ENCODE data around the gene IGF2BP3.

The IGF2BP3 gene

DNA sequence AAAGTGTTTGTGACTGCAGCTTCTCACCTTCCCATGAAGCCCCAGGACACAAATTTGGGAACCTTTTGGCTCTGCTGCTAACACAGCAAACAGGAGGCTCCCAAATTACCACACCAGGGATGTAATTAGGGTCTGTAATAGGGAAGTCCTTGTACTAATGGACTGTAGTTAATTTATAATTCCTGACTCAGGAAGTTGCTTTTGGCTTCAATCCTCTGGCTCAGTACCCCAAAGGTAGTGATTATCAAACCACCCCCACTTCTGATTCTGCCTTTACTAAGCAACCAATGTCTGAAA is 174.9 kb downstream of the IGF2BP3 start:
- no peak for DNase-seq (ENCODE audit: low read depth in 2 of 2)

DNA sequence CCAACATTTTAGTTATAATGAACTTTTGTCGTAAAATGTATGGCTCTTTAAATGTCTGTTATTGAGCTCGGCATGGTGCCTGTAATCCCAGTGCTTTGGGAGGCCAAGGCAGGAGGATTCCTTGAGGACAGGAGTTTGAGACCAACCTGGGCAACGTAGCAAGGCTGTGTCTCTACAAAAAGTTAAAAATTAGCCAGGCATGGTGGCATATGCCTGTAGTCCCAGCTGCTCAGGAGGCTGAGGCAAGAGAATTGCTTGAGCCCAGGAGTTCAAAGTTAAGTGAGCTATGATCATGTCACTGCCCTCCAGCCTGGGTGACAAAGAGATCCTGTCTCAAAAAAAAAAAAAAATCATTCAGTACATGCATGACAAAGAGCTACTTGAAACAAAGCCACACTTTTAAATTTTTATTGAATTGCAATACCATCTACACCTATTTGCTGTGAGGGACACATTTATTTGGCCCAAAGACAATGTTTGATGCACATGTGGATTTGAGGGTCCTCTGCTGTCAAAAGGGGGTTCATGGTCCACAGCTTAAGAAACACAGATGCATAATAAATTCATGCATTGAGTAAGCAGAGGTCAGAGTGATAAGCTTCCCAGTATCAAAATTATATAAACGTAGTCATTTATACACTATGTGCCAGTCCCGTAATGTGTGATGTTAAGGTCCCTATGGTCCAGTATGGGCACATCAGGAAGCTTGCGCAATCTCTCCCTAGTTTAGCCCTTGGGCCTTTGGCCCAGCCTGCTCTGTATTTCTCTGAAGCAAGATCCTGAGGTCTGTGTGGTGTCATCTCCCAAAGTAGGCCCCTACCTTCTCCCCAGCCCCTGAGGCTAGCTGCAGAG is 175.5 kb downstream of the IGF2BP3 start:
- DNase-seq (ENCODE audit: low read depth in 2 of 2) = no peak

DNA sequence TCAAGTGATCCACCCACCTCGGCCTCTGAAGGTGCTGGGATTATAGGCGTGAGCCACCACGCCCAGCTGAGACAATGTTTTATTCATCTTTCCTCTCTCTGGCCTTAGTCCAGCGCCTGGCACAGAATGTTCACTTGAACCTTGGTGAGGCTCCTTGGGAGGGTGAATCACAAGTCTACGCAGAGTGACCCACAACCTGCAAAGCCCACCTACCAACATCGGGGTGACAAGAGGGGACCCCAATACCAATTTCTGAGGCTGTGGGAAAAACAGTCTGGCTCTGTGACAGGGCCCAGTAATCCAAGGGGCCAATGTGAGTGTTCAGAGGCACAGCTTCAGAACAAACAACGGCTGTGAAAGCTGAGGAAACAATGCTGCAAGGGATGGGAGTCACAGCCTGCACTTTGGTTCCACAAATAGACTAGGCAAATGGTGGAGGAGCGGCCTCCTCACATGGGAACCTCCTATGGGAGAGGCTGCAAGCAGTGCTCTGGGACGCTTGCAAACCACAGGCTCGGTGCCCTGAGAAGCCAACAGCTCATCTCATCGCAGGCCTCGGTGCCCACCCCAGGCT is 176.7 kb downstream of the IGF2BP3 start:
- DNase-seq (ENCODE audit: low read depth in 2 of 2) = no peak

DNA sequence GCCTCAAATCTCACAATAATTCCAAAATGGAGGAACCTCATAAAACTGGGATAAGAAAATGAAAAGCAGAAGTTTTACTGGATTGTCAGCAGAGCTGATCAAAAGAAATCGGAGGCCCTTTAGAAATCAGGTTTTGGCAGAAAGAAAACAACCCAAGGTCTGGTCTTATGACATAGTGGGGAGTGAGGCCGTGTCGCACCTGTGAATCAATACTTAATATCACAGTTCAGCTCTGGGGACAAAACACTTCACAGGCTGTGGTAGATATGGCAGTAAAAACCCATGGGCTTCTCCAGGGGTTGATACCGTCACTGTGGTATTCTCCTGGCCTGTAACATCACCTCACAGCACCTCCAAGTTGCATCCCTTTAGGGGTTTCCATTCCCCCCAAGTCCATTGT is 177.7 kb downstream of the IGF2BP3 start:
- no peak for DNase-seq (ENCODE audit: low read depth in 2 of 2)

DNA sequence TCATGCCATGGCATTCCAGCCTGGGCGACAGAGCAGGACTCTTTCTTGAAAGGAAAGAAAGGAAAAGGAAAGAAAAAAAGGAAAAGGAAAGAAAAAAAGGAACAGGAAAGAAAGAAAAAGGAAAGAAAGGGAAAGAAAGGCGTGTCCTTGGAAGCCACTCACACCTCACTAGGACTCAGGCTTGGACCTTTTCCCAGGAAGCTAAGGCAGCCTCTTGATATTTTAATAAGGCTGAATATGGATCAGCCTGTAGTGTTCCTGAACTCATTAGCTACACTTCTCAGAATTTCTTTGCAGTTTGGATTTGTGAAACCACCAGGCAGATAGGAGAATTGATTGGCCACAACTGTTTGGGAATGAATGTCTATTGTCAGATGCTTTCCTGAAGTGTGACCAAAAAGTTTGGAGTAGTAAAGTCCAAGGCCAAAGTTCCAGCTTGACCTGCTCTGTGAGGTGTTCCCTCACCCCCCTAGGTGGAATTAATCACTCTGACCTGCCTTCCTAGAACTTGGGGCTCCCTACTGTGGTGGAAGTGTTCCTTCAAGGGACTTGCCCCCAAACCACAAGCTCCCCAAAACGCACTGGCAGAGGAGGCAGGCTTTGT is 178.2 kb downstream of the IGF2BP3 start:
- DNase-seq (ENCODE audit: low read depth in 2 of 2) = no peak

DNA sequence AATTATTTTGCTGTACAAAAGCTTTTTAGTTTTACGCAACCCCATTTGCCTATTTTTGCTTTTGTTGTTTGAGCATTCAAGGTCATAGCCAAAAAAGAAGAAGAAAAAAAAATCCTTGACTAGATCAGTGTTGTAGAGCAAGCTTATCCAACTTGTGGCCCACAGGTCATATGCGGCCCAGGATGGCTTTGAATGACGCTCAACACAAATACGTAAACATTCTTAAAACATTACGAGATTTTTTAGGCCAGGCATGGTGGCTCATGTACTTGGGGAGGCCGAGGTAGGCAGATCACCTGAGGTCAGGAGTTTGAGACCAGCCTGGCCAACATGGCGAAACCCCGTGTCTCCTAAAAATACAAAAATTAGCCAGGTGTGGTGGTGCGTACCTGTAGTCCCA is 179.3 kb downstream of the IGF2BP3 start:
- no peak for DNase-seq (ENCODE audit: low read depth in 2 of 2)

DNA sequence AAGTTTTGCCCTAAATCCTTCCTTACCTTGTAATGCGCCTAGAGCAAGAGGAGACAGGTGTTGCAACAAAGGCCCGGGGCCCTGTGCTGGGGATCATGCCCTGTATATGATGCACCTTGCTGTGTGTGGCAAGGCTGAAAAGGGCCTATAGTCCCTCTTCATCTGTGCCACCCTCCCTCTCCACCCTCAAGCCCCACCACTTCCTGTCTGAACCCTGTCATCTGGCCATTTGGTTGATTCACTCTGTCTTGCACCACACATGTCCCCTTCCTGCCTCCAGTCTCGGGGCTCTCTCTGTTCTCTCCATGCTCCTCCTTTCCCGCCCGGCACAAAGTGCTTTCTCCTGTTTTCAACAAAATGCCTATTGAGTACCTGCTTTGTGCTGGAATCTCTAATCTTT is 182.7 kb downstream of the IGF2BP3 start:
- DNase-seq (ENCODE audit: low read depth in 2 of 2) = no peak

DNA sequence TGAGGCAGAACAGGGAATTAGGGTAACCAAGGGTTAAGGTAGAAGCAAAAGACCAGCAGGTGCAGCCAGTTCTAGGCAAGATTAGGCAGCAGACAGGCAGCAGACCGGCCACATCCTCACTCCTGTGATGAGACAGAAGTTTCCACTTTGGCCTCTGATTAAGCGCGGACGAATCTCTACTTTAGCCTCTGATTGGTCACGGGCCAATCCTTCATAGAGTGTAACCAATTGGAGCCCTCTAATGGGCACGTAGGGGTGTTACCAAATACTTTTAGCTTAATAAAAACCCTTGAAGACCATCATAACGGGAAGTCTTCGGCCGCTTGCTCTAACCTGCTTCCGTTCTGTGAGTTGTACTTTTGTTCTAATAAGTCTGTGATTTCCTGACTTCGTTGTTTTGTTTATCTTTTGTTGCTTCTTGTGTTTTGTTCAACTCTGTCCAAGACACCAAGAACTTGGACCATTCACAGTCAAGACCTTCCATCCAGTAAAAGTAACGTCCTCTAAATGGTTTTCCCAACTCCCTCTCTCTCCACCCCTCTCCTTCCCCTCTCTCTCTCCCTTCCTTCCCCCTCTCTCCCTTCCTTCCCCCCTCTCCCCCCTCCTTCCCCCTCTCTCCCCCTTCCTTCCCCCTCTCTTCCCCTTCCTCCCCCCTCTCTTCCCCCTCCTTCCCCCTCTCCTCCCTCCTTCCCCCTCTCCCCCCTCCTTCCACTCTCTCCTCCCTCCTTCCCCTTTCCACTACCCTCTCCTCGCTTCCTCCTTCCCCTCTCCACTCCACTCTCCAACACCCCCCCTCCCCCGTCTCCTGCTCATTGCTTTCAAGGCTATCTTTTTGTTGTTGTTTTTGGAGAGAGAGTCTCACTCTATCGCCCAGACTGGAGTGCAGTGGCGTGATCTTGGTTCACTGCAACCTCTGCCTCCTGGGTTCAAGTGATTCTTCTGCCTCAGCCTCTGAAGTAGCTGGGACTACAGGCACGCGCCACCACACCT is 184.3 kb downstream of the IGF2BP3 start:
- DNase-seq (ENCODE audit: low read depth in 2 of 2) = no peak

DNA sequence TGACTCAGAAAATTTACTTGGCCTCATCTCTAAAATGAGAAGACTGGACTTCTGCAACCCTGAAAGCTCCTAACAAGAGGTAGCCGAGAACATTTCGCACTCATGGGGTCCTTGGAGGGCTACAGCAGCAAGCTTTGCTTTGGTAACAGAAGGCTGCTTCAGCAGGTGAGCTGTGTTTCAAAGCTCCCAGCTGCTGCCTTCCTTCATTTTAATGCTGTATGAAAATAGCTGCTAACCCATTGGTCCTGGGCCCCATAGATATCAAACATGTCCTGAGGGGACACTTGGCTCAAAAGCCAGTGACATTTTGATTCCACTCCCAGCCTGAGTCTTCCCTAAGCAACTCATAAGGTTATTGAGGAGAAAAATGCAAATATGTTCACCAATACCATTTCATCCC is 185.4 kb downstream of the IGF2BP3 start:
- DNase-seq (ENCODE audit: low read depth in 2 of 2) = no peak

DNA sequence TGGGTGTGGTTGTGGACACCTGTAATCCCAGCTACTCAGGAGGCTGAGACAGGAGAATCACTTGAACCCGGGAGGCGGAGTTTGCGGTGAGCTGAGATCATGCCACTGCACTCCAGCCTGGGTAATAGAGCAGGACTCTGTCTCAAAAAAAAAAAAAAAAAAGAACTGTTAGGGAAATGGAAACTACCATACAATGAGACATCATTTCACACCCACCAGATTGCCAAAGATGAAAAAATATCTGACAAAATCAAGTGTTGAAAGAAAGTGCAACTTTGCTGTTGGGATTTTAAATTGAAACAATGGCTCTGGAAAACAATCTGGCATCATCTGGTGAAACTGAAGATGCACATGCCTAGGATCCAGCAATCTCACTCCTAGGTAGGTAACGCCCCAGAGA is 187.2 kb downstream of the IGF2BP3 start:
- no peak for DNase-seq (ENCODE audit: low read depth in 2 of 2)

DNA sequence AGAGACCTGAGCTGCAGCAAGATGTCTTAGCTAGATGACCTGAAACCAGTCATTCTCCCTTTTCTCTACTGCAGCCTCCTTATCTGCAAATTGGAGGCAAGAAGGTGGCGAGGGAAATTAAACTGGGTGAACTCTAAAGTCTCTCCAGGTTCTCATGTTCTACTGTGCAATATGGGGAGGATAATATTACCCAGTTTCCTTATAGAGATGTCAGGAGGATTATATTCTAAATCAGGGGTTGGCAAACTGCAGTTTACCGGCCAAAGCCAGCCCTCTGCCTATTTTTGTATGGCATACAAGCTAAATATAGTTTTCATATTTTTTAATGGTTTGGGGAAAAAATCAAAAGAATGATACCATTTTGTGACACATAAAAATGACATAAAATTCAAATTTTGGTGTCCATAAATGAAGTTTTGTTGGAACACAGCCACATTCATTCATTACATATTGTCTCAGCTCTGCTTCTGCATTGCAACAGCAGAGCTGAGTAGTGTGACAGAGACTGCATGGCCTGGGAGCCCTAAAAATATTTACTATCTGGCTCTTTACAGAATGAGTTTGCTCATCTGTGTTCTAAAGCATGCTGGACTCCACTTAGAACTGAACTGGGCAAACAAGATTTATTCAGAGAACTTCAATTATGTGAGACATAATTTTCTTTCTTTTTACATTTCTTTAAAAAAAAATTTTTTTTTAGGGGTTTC is 190.3 kb downstream of the IGF2BP3 start:
- no peak for DNase-seq (ENCODE audit: low read depth in 2 of 2)

DNA sequence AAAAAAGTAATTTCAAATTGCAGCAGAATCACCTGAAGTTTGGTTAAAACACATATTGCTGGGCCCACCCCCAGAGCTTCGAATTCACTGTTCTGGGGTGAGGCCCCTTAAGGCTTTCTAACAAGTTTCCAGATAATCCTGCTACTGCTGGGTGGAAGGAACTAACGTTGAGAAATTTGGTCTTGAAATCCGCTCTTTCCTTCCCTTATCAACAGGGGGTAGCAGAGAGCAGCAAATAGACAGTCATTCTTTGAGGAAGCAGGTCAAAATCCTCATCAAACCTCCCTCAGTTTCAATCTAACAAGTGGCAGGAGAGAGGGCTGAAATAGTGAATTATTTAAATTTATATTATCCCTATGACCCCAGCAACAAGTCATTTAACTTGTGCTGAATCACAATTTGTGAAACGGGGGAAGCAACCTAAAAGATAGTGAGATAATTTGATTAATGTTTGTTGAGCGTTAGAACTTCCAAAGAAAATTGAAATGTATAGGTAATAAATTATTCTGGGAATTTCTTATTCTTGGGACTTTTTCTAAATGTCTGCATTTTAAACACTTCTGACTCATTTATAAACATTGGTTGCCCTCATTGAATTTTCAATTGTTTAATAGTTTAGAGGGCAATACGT is 192.8 kb downstream of the IGF2BP3 start:
- peak in 1 of 2 donors; percentile 48 for DNase-seq (ENCODE audit: low read depth in 2 of 2)

DNA sequence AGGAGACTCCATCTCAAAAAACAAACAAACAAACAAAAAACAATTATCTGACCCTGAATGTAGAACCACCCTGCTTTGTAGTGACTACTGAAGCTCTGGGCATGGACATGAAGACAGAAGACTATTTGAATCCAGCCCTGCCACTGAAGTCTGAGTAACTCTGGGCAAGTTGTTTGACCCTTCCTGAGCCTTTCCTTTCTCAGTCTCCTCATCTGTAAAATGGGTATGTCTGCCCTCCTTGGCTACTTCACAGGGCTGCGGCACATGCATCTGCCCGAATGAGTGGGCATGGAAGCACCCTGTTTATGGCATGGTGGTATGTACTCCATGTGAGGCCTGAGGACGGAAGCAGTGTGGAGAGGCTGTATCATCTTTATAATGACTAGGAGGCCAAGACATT is 193.3 kb downstream of the IGF2BP3 start:
- no peak for DNase-seq (ENCODE audit: low read depth in 2 of 2)

DNA sequence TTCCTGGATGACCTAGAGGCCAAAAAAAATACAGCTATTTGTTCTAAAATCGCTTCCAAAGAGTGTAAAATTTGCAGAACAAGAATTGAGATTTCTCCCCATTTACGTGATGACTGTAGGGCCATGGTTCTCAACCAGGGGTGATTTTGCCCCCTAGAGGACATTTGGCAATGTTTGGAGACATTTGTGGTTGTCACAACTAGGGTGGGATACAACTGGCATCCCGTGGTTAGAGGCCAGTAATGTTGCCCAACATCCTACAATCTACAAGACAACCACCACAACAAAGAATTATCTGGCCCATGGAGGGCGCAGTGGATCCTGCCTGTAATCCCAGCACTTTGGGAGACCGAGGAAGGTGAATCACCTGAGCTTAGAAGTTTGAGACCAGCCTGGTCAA is 193.9 kb downstream of the IGF2BP3 start:
- no peak for DNase-seq (ENCODE audit: low read depth in 2 of 2)

DNA sequence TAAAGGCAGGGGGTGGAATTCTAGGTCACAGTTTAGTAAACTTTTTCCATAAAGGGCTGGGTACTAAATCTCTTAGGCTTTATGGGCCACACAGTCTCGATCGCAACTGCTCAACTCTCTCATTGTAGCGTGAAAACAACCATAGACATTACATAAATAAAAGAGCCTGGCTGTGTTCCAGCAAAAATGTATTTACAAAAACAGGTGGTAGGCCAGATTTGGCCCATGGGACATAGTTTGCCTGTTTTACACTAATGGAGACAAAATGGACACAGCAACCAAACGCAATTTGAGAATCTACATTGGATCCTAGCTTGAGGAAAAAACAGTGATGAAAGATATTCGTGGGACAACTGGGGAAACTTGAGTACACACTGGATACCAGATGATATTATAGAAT is 194.4 kb downstream of the IGF2BP3 start:
- DNase-seq (ENCODE audit: low read depth in 2 of 2) = no peak

DNA sequence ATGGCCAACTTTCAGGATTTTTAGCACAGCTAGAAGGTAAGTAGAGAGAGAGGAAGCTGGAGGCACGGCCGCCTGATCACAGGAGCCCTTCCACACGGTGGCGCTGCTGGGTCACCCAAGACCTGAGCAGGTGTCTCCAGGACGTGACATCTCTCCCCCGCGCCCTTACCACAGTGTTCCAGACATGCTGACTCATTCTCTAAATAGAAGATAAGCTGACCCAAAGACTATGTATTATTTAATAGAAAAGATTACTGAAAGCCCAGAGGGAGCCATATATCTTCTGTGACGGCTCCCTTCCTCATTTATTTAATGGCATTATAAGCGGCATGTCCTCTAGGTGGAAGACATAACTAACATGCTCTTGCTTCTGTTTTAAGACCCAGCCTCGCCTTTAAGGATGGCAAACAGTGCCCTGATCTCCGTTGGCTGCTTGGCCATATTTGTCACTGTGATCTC is 197.1 kb downstream of the IGF2BP3 start:
- peak; percentile 91 to 92 for DNase-seq (ENCODE audit: low read depth in 2 of 2)

DNA sequence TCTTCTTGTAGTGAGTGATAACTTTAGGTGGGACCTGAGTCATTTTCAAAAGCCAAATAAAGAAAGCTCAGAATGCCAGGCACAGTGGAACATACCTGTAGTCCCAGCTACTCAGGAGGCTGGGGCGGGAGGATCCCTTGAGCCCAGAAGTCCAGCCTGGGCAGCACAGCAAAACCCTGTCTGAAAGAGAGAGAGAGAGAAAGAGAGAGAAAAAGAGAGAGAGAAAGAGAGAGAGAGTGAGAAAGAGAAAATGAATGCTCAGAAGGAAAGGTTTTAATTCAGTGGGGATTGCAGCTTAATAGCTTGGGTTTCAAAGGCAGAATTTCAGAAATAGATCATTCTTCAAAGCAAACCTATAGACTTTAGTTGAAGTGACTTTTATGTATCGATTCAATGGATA is 198.0 kb downstream of the IGF2BP3 start:
- no peak for DNase-seq (ENCODE audit: low read depth in 2 of 2)

DNA sequence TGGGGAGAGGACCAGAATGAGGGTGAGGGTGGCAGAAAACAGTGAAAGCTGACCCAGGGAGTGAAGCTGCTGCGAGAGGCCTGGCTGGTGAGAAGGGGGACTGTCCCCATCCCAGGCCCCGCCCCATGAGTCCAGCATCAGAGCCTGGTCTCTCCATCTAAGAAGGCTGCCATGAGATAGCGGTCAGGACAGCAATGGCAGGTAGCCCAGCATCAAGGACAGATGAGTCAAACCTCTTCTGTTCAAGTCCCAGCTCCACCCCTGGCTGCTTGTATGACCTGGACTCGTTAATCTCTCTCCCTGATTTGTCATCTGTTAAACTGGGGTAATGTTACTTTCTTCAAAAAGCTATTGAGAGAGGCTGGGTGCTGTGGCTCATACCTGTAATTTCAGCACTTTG is 201.5 kb downstream of the IGF2BP3 start:
- no peak for DNase-seq (ENCODE audit: low read depth in 2 of 2)

DNA sequence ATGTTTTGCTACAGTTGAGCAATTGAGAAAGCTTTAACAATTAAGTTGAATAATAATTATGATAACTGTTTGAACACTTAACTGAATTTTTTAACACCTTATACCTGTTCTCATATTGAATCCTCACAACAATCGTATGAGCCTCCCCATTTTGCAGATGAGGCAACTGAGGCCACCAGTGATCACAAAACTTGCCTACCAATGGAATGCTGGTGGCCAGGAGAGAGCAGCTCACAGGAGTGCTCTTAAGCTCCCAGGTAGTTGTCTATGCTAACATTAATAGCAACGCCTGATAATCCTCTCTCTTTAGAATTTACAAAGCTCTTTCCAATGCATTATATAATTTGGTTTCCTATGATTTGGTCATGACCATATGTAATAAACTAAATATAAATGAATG is 202.1 kb downstream of the IGF2BP3 start:
- no peak for DNase-seq (ENCODE audit: low read depth in 2 of 2)

DNA sequence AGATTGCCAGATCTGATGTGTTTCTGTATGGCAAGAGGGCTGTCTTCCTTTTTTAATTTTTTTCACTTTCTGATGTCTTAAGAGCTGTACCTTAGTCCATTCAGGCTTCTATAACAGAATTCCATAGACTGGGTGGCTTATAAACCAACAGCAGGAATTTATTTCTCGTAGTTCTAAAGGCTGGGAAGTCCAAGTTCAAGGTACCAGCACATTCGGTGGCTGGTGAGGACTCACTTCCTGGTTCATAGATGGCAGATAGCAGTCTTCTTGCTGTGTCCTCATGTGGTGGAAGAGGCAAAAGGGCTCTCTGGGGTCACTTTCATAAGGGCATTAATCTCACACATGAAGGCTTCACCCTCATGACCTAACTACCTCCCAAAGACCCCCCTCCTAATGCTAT is 202.9 kb downstream of the IGF2BP3 start:
- DNase-seq (ENCODE audit: low read depth in 2 of 2) = no peak

DNA sequence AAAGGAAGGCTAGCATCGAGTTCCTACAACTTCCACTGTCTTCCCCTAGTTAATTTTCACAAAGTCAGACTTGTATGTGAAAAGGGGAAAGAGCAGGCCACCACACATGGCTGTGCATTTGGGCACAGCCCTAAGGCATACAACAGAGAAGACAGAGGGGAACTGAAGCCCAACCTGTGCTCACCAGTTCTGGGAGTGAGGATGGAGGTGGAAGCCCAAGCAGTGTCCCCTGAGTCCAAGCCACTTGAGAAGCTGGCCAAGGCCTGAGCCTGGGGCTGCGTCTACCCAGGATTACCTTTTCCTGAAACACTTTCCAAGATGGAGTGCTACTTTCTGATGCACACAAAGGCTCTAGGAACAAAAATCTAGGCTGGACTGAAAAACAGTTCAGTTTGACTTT is 203.4 kb downstream of the IGF2BP3 start:
- no peak for DNase-seq (ENCODE audit: low read depth in 2 of 2)

Data from stimulated activated CD4-positive, alpha-beta T cell treated with anti-CD3 and anti-CD28 coated beads, Interleukin-1b, Interleukin-23, amount 100 ng/mL, for 4 hours (primary cell).